GM12873 (cell line): ENCODE results near the gene RGMA.

ENCODE experiments used
- CTCF ChIP-seq: IDR thresholded peaks from 2 replicates; pipeline ENCODE4 v1.5.1; 2012; ENCODE audit warnings: low read depth, mild to moderate bottlenecking, moderate library complexity, low read length, control low read depth; ENCODE audit not compliant: insufficient read depth; ENCODE audit errors: missing control alignments

RGMA gene

GRCh38 chr15:93082861-93083260 lies 6.2 kb downstream of the RGMA start:
- TF ChIP-seq CTCF: no peak

GRCh38 chr15:93081399-93081798 lies 7.6 kb downstream of the RGMA start:
- no peak for TF ChIP-seq CTCF

- no peak for TF ChIP-seq CTCF
Measured at GRCh38 chr15:93080451-93080850, 8.6 kb downstream of the RGMA start.

- TF ChIP-seq CTCF: no peak
Measured at GRCh38 chr15:93076875-93077274, 12.1 kb downstream of the RGMA start.

- no peak for TF ChIP-seq CTCF
Measured at GRCh38 chr15:93076217-93076616, 12.8 kb downstream of the RGMA start.

GRCh38 chr15:93074599-93074998 lies 14.4 kb downstream of the RGMA start:
- TF ChIP-seq CTCF: no peak

- TF ChIP-seq CTCF: no peak
Measured at GRCh38 chr15:93073465-93073952, 15.5 kb downstream of the RGMA start.
